Measurements from ENCODE around the gene B3GNT3. TPM values are rescaled to one million over a fixed set of nuclear protein-coding genes. Genes with fewer than 3 reads are reported as not detected.

Gene B3GNT3
- total and polyA plus RNA-seq, 2 of the 13 experiments (the other 11 are each of a cell fraction or from before 2014, with no cell fraction given): 0.86 to 4.0 TPM

DNA sequence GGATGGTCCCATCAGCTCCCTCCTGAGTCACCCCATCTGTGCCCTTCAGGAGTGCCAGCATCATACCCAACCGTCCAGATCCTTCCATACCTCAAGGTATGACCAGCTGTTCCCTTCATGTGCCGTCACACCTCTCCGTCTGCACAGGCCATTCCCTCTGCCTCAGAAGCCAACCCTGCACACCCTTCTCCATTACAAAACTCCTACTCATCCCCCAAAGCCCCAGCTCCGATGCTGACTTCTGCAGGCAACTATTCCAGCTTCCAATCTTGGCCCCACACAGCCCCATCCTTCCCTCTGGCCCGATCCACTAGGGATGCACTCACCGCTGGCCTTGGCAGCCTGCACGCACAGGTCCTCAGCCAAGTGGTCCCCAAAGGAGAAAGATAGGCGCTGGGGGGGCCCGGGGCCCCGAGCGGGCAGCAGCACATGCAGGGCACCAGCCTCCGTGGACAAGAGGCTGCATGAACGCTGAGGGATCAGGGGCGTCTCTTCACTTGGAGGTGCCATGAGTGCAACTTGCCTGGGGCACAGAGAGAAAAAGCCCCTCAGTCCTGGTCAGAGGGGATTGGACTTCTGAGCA, 49.1 kb downstream of the B3GNT3 start (continued):
- TF ChIP-seq, protein P1, sequence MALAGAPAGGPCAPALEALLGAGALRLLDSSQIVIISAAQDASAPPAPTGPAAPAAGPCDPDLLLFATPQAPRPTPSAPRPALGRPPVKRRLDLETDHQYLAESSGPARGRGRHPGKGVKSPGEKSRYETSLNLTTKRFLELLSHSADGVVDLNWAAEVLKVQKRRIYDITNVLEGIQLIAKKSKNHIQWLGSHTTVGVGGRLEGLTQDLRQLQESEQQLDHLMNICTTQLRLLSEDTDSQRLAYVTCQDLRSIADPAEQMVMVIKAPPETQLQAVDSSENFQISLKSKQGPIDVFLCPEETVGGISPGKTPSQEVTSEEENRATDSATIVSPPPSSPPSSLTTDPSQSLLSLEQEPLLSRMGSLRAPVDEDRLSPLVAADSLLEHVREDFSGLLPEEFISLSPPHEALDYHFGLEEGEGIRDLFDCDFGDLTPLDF (CRISPR knock-in tag; IDR thresholded peaks at IDR 0.05): no peak
- TF ChIP-seq, protein P2, sequence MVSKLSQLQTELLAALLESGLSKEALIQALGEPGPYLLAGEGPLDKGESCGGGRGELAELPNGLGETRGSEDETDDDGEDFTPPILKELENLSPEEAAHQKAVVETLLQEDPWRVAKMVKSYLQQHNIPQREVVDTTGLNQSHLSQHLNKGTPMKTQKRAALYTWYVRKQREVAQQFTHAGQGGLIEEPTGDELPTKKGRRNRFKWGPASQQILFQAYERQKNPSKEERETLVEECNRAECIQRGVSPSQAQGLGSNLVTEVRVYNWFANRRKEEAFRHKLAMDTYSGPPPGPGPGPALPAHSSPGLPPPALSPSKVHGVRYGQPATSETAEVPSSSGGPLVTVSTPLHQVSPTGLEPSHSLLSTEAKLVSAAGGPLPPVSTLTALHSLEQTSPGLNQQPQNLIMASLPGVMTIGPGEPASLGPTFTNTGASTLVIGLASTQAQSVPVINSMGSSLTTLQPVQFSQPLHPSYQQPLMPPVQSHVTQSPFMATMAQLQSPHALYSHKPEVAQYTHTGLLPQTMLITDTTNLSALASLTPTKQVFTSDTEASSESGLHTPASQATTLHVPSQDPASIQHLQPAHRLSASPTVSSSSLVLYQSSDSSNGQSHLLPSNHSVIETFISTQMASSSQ (IDR thresholded peaks at IDR 0.05; ENCODE audit: low read depth): no peak
- TF ChIP-seq, protein P2 (CRISPR knock-in tag; IDR thresholded peaks at IDR 0.05; ENCODE audit: borderline replicate concordance): no peak
- TF ChIP-seq, protein P3, sequence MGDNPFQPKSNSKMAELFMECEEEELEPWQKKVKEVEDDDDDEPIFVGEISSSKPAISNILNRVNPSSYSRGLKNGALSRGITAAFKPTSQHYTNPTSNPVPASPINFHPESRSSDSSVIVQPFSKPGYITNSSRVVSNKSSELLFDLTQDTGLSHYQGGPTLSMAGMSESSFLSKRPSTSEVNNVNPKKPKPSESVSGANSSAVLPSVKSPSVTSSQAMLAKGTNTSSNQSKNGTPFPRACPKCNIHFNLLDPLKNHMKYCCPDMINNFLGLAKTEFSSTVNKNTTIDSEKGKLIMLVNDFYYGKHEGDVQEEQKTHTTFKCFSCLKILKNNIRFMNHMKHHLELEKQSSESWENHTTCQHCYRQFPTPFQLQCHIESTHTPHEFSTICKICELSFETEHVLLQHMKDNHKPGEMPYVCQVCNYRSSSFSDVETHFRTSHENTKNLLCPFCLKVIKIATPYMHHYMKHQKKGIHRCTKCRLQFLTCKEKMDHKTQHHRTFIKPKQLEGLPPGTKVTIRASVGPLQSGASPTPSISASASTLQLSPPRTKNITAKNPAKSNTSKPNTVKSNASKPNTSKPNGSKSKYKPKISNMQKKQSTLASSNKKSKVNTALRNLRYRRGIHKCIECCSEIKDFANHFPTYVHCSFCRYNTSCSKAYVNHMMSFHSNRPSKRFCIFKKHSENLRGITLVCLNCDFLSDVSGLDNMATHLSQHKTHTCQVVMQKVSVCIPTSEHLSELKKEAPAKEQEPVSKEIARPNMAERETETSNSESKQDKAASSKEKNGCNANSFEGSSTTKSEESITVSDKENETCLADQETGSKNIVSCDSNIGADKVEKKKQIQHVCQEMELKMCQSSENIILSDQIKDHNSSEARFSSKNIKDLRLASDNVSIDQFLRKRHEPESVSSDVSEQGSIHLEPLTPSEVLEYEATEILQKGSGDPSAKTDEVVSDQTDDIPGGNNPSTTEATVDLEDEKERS (CRISPR knock-in tag; IDR thresholded peaks at IDR 0.05): no peak
- TF ChIP-seq SMAD1 (CRISPR knock-in tag; IDR thresholded peaks at IDR 0.05; ENCODE audit: borderline replicate concordance, low read depth): no peak
- TF ChIP-seq, protein P4, sequence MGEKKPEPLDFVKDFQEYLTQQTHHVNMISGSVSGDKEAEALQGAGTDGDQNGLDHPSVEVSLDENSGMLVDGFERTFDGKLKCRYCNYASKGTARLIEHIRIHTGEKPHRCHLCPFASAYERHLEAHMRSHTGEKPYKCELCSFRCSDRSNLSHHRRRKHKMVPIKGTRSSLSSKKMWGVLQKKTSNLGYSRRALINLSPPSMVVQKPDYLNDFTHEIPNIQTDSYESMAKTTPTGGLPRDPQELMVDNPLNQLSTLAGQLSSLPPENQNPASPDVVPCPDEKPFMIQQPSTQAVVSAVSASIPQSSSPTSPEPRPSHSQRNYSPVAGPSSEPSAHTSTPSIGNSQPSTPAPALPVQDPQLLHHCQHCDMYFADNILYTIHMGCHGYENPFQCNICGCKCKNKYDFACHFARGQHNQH (CRISPR knock-in tag; IDR thresholded peaks at IDR 0.05): no peak
- no peak for TF ChIP-seq ZNF101 (CRISPR knock-in tag; IDR thresholded peaks at IDR 0.05; ENCODE audit: borderline replicate concordance, low read depth)
- TF ChIP-seq, protein P5, sequence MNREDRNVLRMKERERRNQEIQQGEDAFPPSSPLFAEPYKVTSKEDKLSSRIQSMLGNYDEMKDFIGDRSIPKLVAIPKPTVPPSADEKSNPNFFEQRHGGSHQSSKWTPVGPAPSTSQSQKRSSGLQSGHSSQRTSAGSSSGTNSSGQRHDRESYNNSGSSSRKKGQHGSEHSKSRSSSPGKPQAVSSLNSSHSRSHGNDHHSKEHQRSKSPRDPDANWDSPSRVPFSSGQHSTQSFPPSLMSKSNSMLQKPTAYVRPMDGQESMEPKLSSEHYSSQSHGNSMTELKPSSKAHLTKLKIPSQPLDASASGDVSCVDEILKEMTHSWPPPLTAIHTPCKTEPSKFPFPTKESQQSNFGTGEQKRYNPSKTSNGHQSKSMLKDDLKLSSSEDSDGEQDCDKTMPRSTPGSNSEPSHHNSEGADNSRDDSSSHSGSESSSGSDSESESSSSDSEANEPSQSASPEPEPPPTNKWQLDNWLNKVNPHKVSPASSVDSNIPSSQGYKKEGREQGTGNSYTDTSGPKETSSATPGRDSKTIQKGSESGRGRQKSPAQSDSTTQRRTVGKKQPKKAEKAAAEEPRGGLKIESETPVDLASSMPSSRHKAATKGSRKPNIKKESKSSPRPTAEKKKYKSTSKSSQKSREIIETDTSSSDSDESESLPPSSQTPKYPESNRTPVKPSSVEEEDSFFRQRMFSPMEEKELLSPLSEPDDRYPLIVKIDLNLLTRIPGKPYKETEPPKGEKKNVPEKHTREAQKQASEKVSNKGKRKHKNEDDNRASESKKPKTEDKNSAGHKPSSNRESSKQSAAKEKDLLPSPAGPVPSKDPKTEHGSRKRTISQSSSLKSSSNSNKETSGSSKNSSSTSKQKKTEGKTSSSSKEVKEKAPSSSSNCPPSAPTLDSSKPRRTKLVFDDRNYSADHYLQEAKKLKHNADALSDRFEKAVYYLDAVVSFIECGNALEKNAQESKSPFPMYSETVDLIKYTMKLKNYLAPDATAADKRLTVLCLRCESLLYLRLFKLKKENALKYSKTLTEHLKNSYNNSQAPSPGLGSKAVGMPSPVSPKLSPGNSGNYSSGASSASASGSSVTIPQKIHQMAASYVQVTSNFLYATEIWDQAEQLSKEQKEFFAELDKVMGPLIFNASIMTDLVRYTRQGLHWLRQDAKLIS (CRISPR knock-in tag; IDR thresholded peaks at IDR 0.05): no peak

All from HepG2 (cell line).